Brain pericyte (primary cell): ENCODE results near the gene RYR1.
"Not testable (repeated sequence)": the region's sequence is repeated elsewhere in the genome, so short reads cannot be mapped to it uniquely, and the experiment has no call there.

Experiments used
- DNase-seq: peaks from one replicate; pipeline ENCODE4 v3.0.0-alpha.2; 2012; ENCODE audit warnings: low read depth, low spot score

Gene RYR1

GRCh38 chr19:38490861-38491260, 57.4 kb downstream of the RYR1 start:
- DNase-seq: no peak

GRCh38 chr19:38492181-38492813, 58.8 kb downstream of the RYR1 start:
- no peak for DNase-seq

GRCh38 chr19:38494379-38494778, 60.9 kb downstream of the RYR1 start:
- no peak for DNase-seq

GRCh38 chr19:38495375-38495774, 61.9 kb downstream of the RYR1 start:
- DNase-seq: not testable (repeated sequence)

GRCh38 chr19:38496116-38496515, 62.6 kb downstream of the RYR1 start:
- no peak for DNase-seq

GRCh38 chr19:38496603-38497487, 63.4 kb downstream of the RYR1 start:
- no peak for DNase-seq

GRCh38 chr19:38497907-38498306, 64.4 kb downstream of the RYR1 start:
- DNase-seq: no peak

GRCh38 chr19:38499532-38499931, 66.0 kb downstream of the RYR1 start:
- no peak for DNase-seq

GRCh38 chr19:38500450-38500849, 67.0 kb downstream of the RYR1 start:
- DNase-seq: no peak

- DNase-seq: no peak
These were observed 69.1 kb downstream of the RYR1 start for GRCh38 chr19:38502410-38503076.

- no peak for DNase-seq
These were observed 69.6 kb downstream of the RYR1 start for GRCh38 chr19:38503077-38503410.

- DNase-seq: no peak
These were observed 72.5 kb downstream of the RYR1 start for GRCh38 chr19:38505958-38506357.

GRCh38 chr19:38506375-38506722, 72.9 kb downstream of the RYR1 start:
- DNase-seq: no peak

- no peak for DNase-seq
These were observed 73.4 kb downstream of the RYR1 start for GRCh38 chr19:38506723-38507550.

GRCh38 chr19:38507551-38508127, 74.1 kb downstream of the RYR1 start:
- DNase-seq: no peak

- no peak for DNase-seq
These were observed 75.0 kb downstream of the RYR1 start for GRCh38 chr19:38508507-38508906.

- no peak for DNase-seq
These were observed 75.5 kb downstream of the RYR1 start for GRCh38 chr19:38509027-38509426.

GRCh38 chr19:38511074-38511708, 77.7 kb downstream of the RYR1 start:
- DNase-seq: no peak

- no peak for DNase-seq
These were observed 78.8 kb downstream of the RYR1 start for GRCh38 chr19:38512277-38512676.

GRCh38 chr19:38513156-38513555, 79.7 kb downstream of the RYR1 start:
- DNase-seq: not testable (repeated sequence)

GRCh38 chr19:38513762-38514167, 80.3 kb downstream of the RYR1 start:
- DNase-seq: no peak
